NCI-H1417 treated with DMSO at 0.1 percent for 48 hours (cell line): ENCODE results near the gene CNNM2.

Experiments used
- DNase-seq: peaks from one replicate; lab custom pipeline; 2025; lab: John Stamatoyannopoulos, UW

CNNM2 gene

GRCh38 chr10:103077020-103077419 lies 158.9 kb downstream of the CNNM2 start:
- DNase-seq, result no peak

- DNase-seq, result no peak
Observed at GRCh38 chr10:103077491-103078308, 159.6 kb downstream of the CNNM2 start.

GRCh38 chr10:103078309-103078615 lies 160.2 kb downstream of the CNNM2 start:
- DNase-seq, result no peak

GRCh38 chr10:103078676-103079075 lies 160.6 kb downstream of the CNNM2 start:
- no peak for DNase-seq

GRCh38 chr10:103079100-103079499 lies 161.0 kb downstream of the CNNM2 start:
- no peak for DNase-seq

GRCh38 chr10:103079946-103080345 lies 161.9 kb downstream of the CNNM2 start:
- no peak for DNase-seq

GRCh38 chr10:103080891-103081581 lies 162.9 kb downstream of the CNNM2 start:
- DNase-seq, result no peak

GRCh38 chr10:103082683-103083082 lies 164.6 kb downstream of the CNNM2 start:
- DNase-seq, result no peak

- no peak for DNase-seq
Observed at GRCh38 chr10:103083266-103083976, 165.3 kb downstream of the CNNM2 start.

GRCh38 chr10:103083977-103084320 lies 165.9 kb downstream of the CNNM2 start:
- no peak for DNase-seq

- no peak for DNase-seq
Observed at GRCh38 chr10:103086261-103086660, 168.2 kb downstream of the CNNM2 start.

GRCh38 chr10:103086799-103087198 lies 168.7 kb downstream of the CNNM2 start:
- no peak for DNase-seq

GRCh38 chr10:103089493-103089892 lies 171.4 kb downstream of the CNNM2 start:
- no peak for DNase-seq

GRCh38 chr10:103090911-103091310 lies 172.8 kb downstream of the CNNM2 start:
- no peak for DNase-seq

- no peak for DNase-seq
Observed at GRCh38 chr10:103095005-103095404, 176.9 kb downstream of the CNNM2 start.

GRCh38 chr10:103096130-103096529 lies 178.0 kb downstream of the CNNM2 start:
- DNase-seq, result no peak

- no peak for DNase-seq
Observed at GRCh38 chr10:103098240-103098639, 180.1 kb downstream of the CNNM2 start.

GRCh38 chr10:103100620-103101019 lies 182.5 kb downstream of the CNNM2 start:
- no peak for DNase-seq

- no peak for DNase-seq
Observed at GRCh38 chr10:103102195-103102594, 184.1 kb downstream of the CNNM2 start.

GRCh38 chr10:103103989-103104388 lies 185.9 kb downstream of the CNNM2 start:
- DNase-seq, result no peak

- DNase-seq, result no peak
Observed at GRCh38 chr10:103104721-103105120, 186.6 kb downstream of the CNNM2 start.

GRCh38 chr10:103105462-103105861 lies 187.4 kb downstream of the CNNM2 start:
- no peak for DNase-seq

- DNase-seq, result no peak
Observed at GRCh38 chr10:103106539-103106938, 188.4 kb downstream of the CNNM2 start.
